Activated CD4-positive, alpha-beta T cell treated with anti-CD3 and anti-CD28 coated beads, Interleukin-2, amount 10 ng/mL, durations not matched to agents 7 days and 5 days (primary cell): ENCODE data around the gene KEAP1. TPM values are rescaled to one million over a fixed set of nuclear protein-coding genes. Genes with fewer than 3 reads are reported as not detected.
"Not testable (repeated sequence)": the region's sequence is repeated elsewhere in the genome, so short reads cannot be mapped to it uniquely, and the experiment has no call there.

Source experiments
- CTCF ChIA-PET: fragments of 350-600 bp; sonication (Branson Sonifier 250); formaldehyde crosslinking; loops from one replicate; lab custom pipeline; 2021; ENCODE audit warnings: antibody characterized with exemption; lab: Charles Lee
- POLR2A ChIA-PET: fragments of 350-600 bp; sonication (Branson Sonifier 250); formaldehyde crosslinking; loops from one replicate; lab custom pipeline; 2021; ENCODE audit warnings: antibody characterized with exemption; lab: Charles Lee
- DNase-seq: peaks from one replicate; pipeline ENCODE4 v3.0.0-alpha.2; 2020
- H3K27ac Mint-ChIP-seq: one replicate; pipeline ENCODE4 v1.8.0; 2021; ENCODE audit warnings: mild to moderate bottlenecking, moderate library complexity, mixed read lengths
- H3K27me3 Mint-ChIP-seq: one replicate; pipeline ENCODE4 v1.8.0; 2021; ENCODE audit warnings: mixed read lengths
- H3K36me3 Mint-ChIP-seq: one replicate; pipeline ENCODE4 v1.8.0; 2021; ENCODE audit warnings: low read depth, mixed read lengths
- H3K4me1 Mint-ChIP-seq: one replicate; pipeline ENCODE4 v1.8.0; 2021; ENCODE audit warnings: mixed read lengths
- H3K4me3 Mint-ChIP-seq: one replicate; pipeline ENCODE4 v1.8.0; 2021; ENCODE audit warnings: mild to moderate bottlenecking, moderate library complexity, mixed read lengths
- H3K9me3 Mint-ChIP-seq: one replicate; pipeline ENCODE4 v1.8.0; 2021; ENCODE audit warnings: mixed read lengths
- total RNA-seq, 2 experiments: library from RNA; stranded (reverse); gene quantifications; one replicate each; pipeline ENCODE4 v1.2.3, GENCODE V29; 2021

The KEAP1 gene
- total RNA-seq, 2 experiments from 2014 or later, result 68.3 to 93.8 TPM

GRCh38 chr19:10543059-10543419, 39.9 kb upstream of the KEAP1 start:
- no peaks in the 10 kb centered on the region for H3K9me3 Mint-ChIP-seq
- ChIA-PET POLR2A (no interaction called here), CTCF (interaction anchor here (0.6 to 2.2 kb wide), 7 partner anchors 10 to 322 kb away, joined by 3 to 14 read pairs (median 5); no protein-coding TSS in a partner anchor)
- no peak for DNase-seq
- H3K36me3 Mint-ChIP-seq, result peaks cover 8% of the 10 kb centered on the region
- H3K27me3 Mint-ChIP-seq, result peaks cover 18% of the 10 kb centered on the region
- peak overlapping the region; percentile 60 for H3K27ac Mint-ChIP-seq
- H3K4me1 Mint-ChIP-seq, result peaks cover 19% of the 10 kb centered on the region
- peak overlapping the region; percentile 71 for H3K4me3 Mint-ChIP-seq

- H3K4me3 Mint-ChIP-seq, CTCF ChIA-PET, H3K9me3 Mint-ChIP-seq, H3K4me1 Mint-ChIP-seq, H3K27ac Mint-ChIP-seq, POLR2A ChIA-PET, DNase-seq, H3K36me3 Mint-ChIP-seq: not testable (repeated sequence)
- H3K27me3 Mint-ChIP-seq, result peaks cover 25% of the 10 kb centered on the region
Measured at GRCh38 chr19:10539016-10539415, 35.9 kb upstream of the KEAP1 start.

DNA sequence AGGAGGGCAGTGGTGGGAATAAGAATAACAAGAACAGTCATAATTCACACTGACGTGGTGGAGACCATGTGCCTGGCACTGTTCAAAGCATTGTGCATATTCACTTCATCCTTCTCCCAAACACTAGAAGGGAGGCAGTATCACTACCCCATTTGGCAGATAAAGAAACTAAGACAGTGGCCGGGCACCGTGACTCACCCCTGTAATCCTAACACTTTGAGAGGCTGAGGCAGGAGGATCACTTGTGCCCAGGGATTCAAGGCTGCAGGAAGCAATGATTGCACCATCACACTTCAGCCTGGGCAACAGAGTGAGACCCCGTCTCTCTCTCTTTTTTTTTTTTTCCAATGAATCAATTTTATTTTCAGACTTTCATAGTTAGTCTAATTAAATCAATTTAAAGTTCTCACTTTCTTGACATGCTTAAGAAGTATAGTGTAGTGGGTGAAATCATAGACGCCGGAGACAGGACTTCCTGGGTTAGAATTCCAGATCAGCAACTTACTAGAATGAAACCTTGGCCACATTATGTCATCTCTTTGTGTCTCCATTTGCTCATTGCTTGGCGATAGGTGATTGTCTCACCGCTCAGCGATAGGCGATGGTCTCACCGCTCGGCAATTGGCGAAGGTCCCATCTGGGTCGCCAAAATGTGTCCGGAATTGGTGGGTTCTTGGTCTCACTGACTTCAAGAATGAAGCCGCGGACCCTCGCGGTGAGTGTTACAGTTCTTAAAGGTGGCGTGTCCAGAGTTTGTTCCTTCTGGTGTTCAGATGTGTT, 35.2 kb upstream of the KEAP1 start:
- CTCF ChIA-PET, result interaction anchor here (0.6 to 1.7 kb wide), 4 partner anchors 9 to 158 kb away, joined by 3 to 4 read pairs (median 4); no protein-coding TSS in a partner anchor
- Mint-ChIP-seq H3K9me3 (no peaks in the 10 kb centered on the region), H3K4me3 (no peak overlapping the region), H3K4me1 (peaks cover 6% of the 10 kb centered on the region), H3K27me3 (peaks cover 30% of the 10 kb centered on the region), H3K27ac (no peak overlapping the region), H3K36me3 (no peaks in the 10 kb centered on the region)
- DNase-seq, result no peak
- POLR2A ChIA-PET, result no interaction called here

GRCh38 chr19:10537668-10538067, 34.5 kb upstream of the KEAP1 start:
- Mint-ChIP-seq H3K4me1 (peaks cover 3% of the 10 kb centered on the region), H3K36me3 (no peaks in the 10 kb centered on the region), H3K27me3 (peaks cover 32% of the 10 kb centered on the region), H3K9me3 (peaks cover 1% of the 10 kb centered on the region), H3K4me3 (no peak overlapping the region), H3K27ac (no peak overlapping the region)
- ChIA-PET CTCF (interaction anchor here (0.6 to 1.7 kb wide), 4 partner anchors 10 to 159 kb away, joined by 3 to 4 read pairs (median 4); no protein-coding TSS in a partner anchor), POLR2A (interaction anchor here (0.7 kb wide), 1 partner anchor 166 kb away, joined by 3 read pairs; no protein-coding TSS in a partner anchor)
- DNase-seq, result no peak

GRCh38 chr19:10535613-10536012, 32.5 kb upstream of the KEAP1 start:
- peaks cover 35% of the 10 kb centered on the region for H3K27me3 Mint-ChIP-seq
- no peaks in the 10 kb centered on the region for H3K36me3 Mint-ChIP-seq
- CTCF ChIA-PET, result interaction anchor here (1.0 to 1.5 kb wide), 3 partner anchors 16 to 76 kb away, joined by 3 to 4 read pairs (median 3); no protein-coding TSS in a partner anchor
- H3K9me3 Mint-ChIP-seq, result peaks cover 2% of the 10 kb centered on the region
- POLR2A ChIA-PET, result no interaction called here
- DNase-seq, result no peak
- peaks cover 3% of the 10 kb centered on the region for H3K4me1 Mint-ChIP-seq
- H3K4me3 Mint-ChIP-seq, result no peak overlapping the region
- H3K27ac Mint-ChIP-seq, result no peak overlapping the region

DNA sequence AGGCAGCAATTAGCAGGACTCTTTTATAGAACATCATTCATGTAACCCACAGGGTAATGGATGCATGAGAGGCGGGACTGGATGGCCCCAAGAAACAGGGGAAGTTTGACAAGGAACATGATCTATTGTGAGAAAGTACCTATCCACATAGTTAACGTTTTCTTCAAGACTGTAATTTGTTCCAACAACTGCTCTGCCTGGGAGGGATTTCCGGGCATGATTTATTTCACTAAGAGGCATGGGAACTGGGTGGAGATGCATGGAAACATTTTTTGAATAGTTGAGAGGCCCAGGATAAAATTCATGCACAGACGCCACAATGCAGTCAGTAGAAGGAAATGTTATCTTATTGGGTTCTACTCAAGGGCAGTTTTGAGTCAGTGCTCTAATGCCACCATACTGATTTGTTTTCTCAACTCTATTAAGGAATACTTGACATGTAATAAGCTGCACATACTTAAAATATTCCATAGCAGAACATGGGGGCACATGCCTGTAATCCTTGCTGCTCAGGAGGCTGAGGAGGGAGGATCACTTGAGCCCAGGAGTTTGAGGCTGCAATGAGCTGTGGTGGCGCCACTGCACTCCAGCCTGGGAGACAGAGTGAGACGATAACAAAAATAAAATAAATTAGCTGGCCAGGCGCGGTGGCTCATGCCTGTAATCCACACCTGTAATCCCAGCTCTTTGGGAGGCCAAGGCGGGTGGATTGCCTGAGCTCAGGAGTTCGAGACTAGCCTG, 30.7 kb upstream of the KEAP1 start:
- no peak overlapping the region for H3K27ac Mint-ChIP-seq
- H3K4me1 Mint-ChIP-seq, result peaks cover under 1% of the 10 kb centered on the region
- no peak overlapping the region for H3K4me3 Mint-ChIP-seq
- peaks cover 25% of the 10 kb centered on the region for H3K27me3 Mint-ChIP-seq
- POLR2A ChIA-PET, result no interaction called here
- CTCF ChIA-PET, result interaction anchor here (0.7 to 1.5 kb wide), 3 partner anchors 17 to 28 kb away, joined by 3 to 7 read pairs (median 3); partner anchors contain the start of gene S1PR5
- H3K36me3 Mint-ChIP-seq, result no peaks in the 10 kb centered on the region
- no peak for DNase-seq
- H3K9me3 Mint-ChIP-seq, result peaks cover 2% of the 10 kb centered on the region

DNA sequence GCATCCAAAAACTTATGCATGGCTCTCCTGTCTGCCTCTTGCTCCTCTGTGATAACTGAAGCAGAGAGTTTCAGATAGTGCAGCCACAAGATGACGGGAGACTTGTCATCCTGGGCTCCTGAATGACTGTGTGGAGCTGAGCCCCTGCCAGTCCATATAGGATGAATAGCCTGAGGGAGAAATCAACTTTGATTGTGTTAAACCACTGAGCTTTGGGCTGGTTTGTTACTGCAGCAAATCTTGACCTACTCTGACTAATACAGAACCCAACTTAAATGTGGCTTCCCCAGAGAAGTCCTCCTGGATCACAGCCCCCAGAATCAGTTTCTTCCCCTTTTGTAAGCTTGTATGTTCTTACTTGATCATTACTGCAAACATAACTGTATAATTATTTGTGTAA, 29.3 kb upstream of the KEAP1 start:
- DNase-seq, result no peak
- Mint-ChIP-seq H3K4me3 (no peak overlapping the region), H3K4me1 (no peaks in the 10 kb centered on the region), H3K9me3 (peaks cover 2% of the 10 kb centered on the region), H3K27me3 (peaks cover 16% of the 10 kb centered on the region), H3K27ac (no peak overlapping the region), H3K36me3 (no peaks in the 10 kb centered on the region)
- CTCF ChIA-PET, result no interaction called here
- POLR2A ChIA-PET, result no interaction called here

- DNase-seq, H3K27me3 Mint-ChIP-seq, POLR2A ChIA-PET, H3K4me3 Mint-ChIP-seq, H3K36me3 Mint-ChIP-seq, H3K4me1 Mint-ChIP-seq, CTCF ChIA-PET, H3K9me3 Mint-ChIP-seq, H3K27ac Mint-ChIP-seq: not testable (repeated sequence)
Measured at GRCh38 chr19:10526887-10527286, 23.7 kb upstream of the KEAP1 start.

DNA sequence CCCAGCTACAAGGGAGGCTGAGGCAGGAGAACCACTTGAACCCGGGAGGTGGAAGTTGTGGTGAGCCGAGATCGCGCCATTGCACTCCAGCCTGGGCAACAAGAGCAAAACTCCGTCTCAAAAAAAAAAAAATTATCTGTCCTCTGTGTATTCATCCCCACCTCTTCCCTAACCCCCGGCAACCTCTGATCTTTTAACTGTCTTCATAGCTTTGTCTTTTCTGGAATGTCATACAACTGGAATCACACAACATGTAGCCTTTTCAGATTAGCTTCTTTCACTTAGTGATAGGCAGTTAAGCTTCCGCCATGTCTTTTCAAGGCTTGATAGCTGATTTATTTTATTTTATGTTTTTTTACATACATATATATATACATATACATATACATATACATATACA, 22.5 kb upstream of the KEAP1 start:
- no peaks in the 10 kb centered on the region for H3K4me1 Mint-ChIP-seq
- H3K4me3 Mint-ChIP-seq, result no peak overlapping the region
- DNase-seq, result no peak
- ChIA-PET POLR2A (interaction anchor here (0.6 kb wide), 1 partner anchor 137 kb away, joined by 3 read pairs; no protein-coding TSS in a partner anchor), CTCF (interaction anchor here (0.6 to 1.3 kb wide), 2 partner anchors 15 to 521 kb away, joined by 3 to 4 read pairs; no protein-coding TSS in a partner anchor)
- H3K9me3 Mint-ChIP-seq, result no peaks in the 10 kb centered on the region
- peaks cover 4% of the 10 kb centered on the region for H3K27me3 Mint-ChIP-seq
- H3K27ac Mint-ChIP-seq, result no peak overlapping the region
- no peaks in the 10 kb centered on the region for H3K36me3 Mint-ChIP-seq

DNA sequence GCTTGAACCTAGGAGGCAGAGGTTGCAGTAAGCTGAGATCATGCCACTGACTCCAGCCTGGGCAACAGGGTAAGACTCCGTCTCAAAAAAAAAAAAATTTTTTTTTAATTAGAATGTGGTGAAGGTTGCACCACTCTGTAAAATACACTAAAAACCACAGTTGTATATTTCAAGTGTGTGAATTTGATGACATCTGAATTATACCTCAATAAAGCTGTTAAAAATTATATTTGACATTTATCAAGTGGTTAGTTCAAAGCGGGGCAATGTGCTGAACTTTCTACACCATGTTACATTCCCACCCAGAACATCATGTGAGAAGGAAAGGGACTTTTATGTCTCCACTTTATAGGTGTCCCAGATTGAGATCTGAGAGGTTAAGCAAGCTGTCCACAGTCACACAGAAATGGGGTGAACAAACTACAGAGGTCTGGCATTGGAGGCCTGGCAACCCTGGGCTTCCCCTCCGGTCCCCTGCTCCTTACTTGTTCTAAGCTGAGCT, 20.0 kb upstream of the KEAP1 start:
- POLR2A ChIA-PET, result no interaction called here
- Mint-ChIP-seq H3K27me3 (peaks cover 24% of the 10 kb centered on the region), H3K4me1 (peaks cover 14% of the 10 kb centered on the region), H3K9me3 (no peaks in the 10 kb centered on the region), H3K36me3 (no peaks in the 10 kb centered on the region), H3K27ac (no peak overlapping the region), H3K4me3 (no peak overlapping the region)
- DNase-seq, result no peak
- CTCF ChIA-PET, result interaction anchor here (0.6 kb wide), 1 partner anchor 607 kb away, joined by 4 read pairs; no protein-coding TSS in a partner anchor

DNA sequence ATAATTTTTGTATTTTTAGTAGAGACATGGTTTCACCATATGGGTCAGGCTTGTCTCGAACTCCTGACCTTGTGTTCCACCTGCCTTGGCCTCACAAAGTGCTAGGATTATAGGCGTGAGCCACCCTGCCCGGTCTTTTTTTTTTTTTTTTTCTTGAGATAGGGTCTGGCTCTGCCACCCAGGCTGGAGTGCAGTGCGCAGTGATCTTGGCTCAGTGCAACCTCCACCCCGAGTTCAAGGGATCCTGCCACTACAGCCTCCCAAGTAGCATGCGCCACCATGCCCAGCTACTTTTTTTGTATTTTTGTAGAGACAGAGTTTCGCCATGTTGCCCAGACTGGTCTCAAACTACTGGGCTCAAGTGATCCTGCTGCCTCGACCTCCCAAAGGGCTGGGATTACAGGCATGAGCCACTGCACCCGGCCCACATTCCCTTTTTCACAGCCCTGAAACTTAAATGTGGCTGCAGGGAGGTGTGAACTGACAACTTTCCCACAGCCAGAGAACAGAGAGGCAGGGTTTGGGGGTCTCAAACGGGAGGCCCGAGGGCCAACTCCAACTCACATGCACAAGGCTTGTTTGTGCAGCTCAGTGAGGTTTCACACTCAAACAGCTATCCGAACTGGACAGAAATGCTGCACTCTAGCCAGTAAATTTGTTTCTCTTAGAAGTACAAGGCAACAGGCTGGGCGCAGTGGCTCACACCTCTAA, 18.5 kb upstream of the KEAP1 start:
- H3K27ac Mint-ChIP-seq, result no peak overlapping the region
- DNase-seq, result no peak
- H3K4me1 Mint-ChIP-seq, result peaks cover 21% of the 10 kb centered on the region
- CTCF ChIA-PET, result interaction anchor here (1.9 kb wide), 1 partner anchor 196 kb away, joined by 4 read pairs; the partner anchor contains the start of gene DNM2
- no peaks in the 10 kb centered on the region for H3K36me3 Mint-ChIP-seq
- no peak overlapping the region for H3K4me3 Mint-ChIP-seq
- POLR2A ChIA-PET, result no interaction called here
- H3K27me3 Mint-ChIP-seq, result peaks cover 31% of the 10 kb centered on the region
- no peaks in the 10 kb centered on the region for H3K9me3 Mint-ChIP-seq

DNA sequence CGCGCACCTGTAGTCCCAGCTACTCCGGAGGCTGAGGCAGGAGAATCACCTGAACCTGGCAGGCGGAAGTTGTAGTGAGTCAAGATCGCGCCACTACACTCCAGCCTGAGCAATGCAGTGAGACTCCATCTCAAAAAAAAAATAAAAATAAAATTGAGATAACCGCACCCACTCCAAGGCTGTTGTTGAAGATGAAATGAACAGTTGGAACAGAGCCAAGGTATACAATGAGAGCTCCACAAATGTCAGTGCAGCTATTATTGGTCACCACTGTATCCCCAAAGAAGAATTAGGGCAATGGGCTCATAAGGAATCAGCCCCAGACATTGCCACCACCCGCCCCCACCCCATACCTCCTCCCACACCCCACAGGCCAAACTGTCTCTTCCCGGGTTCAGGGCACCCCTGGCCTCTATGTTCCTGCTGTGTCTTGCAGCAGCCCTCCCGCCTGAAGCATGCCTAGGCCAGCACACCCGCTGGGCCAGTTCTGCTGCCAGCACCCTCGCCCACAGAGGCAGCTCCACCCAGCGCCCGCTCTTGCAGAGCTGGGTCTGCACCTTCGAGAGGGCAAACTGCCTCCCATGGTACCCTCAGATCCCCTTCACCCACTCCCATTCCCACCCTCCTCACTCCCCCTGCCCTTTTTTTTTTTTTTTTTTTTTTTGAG, 17.6 kb upstream of the KEAP1 start:
- peaks cover 40% of the 10 kb centered on the region for H3K27me3 Mint-ChIP-seq
- CTCF ChIA-PET, result interaction anchor here (0.6 to 1.9 kb wide), 3 partner anchors 20 to 231 kb away, joined by 4 to 5 read pairs (median 4); partner anchors contain the start of gene DNM2
- H3K4me1 Mint-ChIP-seq, result peaks cover 27% of the 10 kb centered on the region
- no peak overlapping the region for H3K4me3 Mint-ChIP-seq
- DNase-seq, result no peak
- H3K36me3 Mint-ChIP-seq, result no peaks in the 10 kb centered on the region
- POLR2A ChIA-PET, result no interaction called here
- no peaks in the 10 kb centered on the region for H3K9me3 Mint-ChIP-seq
- peak overlapping the region; percentile 19 for H3K27ac Mint-ChIP-seq
